NK-92 (cell line): ENCODE data around the gene TSHZ3.

Experiments
- DNase-seq: peaks from one replicate; lab custom pipeline; 2025; ENCODE audit not compliant: unreplicated experiment; lab: John Stamatoyannopoulos, UW

Gene TSHZ3

GRCh38 chr19:31337008-31337914, 12.0 kb downstream of the TSHZ3 start:
- DNase-seq, result no peak

GRCh38 chr19:31335716-31336115, 13.5 kb downstream of the TSHZ3 start:
- DNase-seq, result no peak

- no peak for DNase-seq
These were observed 14.2 kb downstream of the TSHZ3 start for GRCh38 chr19:31334849-31335624.

DNA sequence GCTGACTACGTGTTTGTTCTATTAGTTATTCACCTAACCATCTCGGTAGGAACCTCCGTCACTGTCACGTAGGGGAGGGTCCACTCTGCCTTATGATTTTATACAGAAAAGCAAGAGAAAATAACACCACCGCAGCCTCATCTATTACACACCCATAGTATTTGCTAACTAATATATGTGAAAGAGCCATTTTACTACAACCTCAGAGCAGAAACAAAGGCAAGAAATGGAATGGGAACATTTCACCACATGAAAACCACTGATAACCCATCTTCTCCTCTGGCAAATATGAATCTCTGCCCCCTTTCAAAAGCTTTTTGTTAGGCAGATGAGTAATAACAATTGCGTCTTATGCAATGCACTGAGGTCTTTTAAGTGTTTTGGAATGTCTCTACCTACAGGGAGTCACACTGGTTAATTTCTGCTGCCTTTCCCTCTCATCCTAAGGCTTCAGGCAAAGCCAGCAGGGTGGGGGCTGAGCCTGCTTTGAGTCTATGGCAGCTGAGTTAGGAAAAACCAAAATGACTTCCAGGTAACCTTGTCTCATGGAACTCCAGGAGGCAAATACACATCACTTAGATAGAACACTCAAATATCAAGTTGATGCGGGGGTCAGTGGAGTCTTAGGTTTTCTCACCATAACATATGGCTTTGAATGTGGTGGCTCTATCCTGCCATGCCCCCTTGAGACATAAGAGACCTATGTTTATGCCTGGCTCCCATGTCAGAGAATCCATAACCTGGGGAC, 15.0 kb downstream of the TSHZ3 start:
- DNase-seq, result no peak

- DNase-seq, result no peak
These were observed 17.1 kb downstream of the TSHZ3 start for GRCh38 chr19:31332096-31332495.

GRCh38 chr19:31331536-31331935, 17.7 kb downstream of the TSHZ3 start:
- no peak for DNase-seq

DNA sequence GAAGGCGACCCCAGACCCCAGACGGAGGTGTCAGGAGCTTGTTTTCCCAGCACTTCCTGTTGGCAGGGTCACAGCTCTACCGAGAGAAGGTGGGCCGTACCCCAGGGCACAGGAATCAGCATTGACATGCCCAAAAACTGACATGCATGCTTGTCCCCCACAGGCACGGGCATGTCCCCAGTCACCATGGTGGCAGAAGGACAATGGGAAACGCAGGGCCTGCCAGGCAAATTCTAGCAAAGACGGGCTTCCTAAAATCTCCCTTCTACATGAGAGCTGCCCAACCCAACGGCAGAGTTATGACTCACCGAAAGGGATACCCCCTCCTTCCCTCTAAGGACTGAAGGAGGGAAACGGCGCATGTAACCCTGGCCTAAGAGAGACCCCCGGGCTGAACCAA, 18.5 kb downstream of the TSHZ3 start:
- DNase-seq, result no peak

- DNase-seq, result no peak
These were observed 19.0 kb downstream of the TSHZ3 start for GRCh38 chr19:31330237-31330636.

DNA sequence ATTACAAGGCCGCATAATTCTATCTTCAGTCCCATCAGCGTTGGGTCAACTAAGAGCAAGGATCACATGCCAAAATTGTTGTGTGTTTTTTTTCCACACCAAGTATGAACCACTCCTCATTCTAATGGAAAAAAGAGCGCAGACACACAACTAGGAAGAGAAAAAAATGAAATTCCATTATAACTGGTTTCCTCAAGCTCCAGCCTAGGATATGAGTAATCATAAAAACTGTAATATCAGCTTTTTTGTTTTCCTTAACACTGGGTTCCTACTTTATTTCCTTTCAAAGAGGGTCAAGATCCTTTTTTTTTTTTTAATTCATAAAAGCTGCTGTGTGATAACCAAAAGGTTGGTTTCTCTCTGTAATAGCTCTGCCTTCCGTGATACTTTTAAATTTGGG, 19.4 kb downstream of the TSHZ3 start:
- no peak for DNase-seq

DNA sequence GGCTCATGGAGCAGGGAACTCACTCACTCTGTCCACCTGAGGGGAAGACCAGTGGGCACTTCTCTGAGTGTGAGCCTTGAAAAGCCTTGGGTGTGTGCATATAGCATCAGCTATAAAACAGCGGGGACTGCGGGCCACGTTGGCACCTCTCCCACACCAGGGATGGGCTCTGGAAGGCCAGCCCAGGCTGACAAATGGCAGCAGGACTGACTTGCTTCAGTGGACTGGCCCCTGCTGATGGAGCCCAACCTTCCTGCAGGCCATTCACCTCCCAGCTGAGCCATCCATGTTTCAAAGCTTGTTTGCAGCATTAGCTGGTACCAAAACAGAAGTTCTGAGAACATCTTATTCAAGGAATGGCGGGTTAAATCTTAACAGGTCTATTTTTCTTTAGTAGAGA, 21.0 kb downstream of the TSHZ3 start:
- DNase-seq, result no peak

- DNase-seq, result no peak
These were observed 22.8 kb downstream of the TSHZ3 start for GRCh38 chr19:31326329-31327028.

- no peak for DNase-seq
These were observed 23.9 kb downstream of the TSHZ3 start for GRCh38 chr19:31325342-31325741.

GRCh38 chr19:31319465-31319864, 29.8 kb downstream of the TSHZ3 start:
- no peak for DNase-seq

GRCh38 chr19:31318790-31319425, 30.3 kb downstream of the TSHZ3 start:
- DNase-seq, result no peak

DNA sequence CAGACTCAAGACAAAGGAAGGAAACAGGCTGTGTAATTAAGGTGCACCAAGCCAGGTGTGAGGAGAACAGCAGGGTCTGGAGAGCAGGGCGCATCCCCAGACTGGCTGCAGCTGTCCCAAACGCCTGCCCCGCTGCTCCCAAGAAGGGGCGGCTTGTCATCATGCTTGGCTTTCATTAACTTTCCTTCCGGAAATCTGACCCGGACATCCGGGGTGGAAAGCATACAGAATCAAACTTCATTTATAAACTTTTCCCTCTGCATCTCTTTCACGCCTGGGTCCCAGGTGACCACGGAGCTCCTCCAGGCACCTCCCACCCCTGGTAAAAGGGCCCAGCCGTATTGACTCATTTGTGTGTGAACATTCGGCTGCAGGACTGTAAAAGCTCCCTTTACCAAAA, 31.7 kb downstream of the TSHZ3 start:
- no peak for DNase-seq

DNA sequence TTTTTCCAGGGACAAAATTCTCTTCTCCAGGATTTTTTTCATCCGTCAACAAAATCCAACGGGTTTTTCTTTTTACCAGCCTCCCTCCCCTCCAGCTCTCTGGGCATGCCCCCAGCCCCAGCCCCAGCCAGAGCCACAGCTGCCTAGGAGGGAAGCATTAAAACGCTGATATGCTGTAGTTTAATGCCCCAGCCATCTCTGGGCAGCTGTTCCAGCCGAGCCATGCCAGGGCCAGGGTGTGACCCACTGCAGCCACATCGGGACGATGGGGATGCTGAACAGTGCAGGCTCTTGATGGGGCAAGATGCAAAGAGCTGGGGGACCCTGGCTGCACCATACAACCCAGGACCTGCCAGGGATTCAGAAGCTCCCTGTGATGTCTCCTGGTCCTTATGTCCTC, 32.1 kb downstream of the TSHZ3 start:
- DNase-seq, result no peak

- no peak for DNase-seq
These were observed 32.9 kb downstream of the TSHZ3 start for GRCh38 chr19:31316201-31316951.

DNA sequence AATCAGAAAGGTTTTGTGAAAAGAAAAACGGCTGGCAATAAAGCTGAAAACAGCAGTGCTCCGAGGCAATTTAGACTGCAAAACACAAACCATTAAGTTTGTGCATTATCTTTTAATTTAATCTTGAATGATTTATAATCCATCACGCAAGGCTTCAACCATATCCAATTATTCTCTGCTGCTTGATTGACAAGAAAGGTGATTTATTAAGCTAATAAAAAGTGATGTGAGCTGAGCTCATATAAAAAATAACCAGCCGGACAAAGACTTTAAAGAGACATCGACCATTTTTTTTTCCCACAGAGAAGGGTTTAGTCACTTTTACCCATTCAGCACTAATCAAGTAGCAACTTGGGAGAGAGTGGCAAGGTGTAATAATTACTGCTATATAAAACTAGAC, 33.6 kb downstream of the TSHZ3 start:
- DNase-seq, result no peak

DNA sequence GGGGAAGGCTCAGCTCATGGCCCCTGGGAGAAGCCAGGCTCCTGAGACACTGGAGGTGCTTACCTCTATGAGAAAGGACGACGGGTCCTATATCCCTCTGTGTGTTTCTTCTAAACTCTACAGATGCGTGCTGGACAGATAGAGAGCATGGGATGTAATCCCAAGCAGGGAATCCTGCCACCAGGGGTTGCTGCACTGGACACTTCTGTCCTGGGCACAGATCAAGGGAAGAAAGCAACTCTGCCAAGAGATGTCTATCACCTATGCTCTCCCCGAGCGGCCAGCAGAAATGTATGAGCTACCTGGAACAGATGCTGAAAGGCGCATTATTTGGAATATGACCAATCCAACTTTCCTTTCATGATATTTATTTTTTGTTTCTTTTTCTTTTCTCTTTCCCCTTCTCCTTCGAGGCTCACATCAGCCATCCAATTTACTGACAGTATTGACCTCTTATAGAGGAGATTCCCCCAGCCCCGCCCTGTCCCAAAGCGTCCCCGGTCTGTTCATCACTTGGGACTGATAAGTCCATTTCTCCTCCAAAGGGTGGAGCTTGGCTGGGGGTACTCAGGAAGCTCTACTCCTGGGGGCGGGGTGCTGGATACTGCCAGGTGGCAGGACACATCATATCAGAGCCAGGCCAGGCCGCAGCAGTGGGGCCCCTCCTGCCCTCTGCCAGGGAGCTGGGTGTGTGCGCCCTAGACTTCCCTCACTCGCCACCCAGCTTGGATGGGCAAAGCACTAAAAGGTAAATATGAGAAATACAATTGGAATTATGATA, 34.2 kb downstream of the TSHZ3 start:
- DNase-seq, result no peak
